ENCODE measurements around the gene ZBTB22.
A peak's percentile ranks its signal among the peaks of the same experiment; 100 is the strongest.

The ZBTB22 gene

DNA sequence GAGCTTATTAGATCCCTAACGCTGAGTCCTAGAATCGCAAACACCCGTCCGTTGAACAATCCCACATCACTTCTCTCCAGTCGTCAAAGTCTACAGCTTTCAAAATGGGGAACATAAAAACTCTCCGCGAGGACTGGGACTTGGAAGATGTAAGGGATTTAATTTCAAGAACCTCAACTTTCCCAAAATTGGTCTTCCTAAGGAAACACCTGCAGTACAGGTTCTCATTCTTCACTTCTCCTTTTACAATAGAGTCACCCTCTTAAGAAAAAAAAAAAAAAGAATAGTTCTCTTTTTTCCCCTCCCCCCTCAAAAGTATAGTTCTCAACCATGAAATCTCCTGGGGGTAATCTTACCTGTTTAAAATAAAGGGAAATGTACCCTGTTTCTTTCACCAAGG, 6.6 kb upstream of the ZBTB22 start:
- Histone ChIP-seq H3K9me3 (no peaks in the 10 kb centered on the region), H3K36me3 (peaks cover 24% of the 10 kb centered on the region), H3K4me3 (ENCODE audit: low read depth, low read length) (peak overlapping the region; percentile 86), H3K27me3 (no peaks in the 10 kb centered on the region), H3K4me1 (no peaks in the 10 kb centered on the region)
- TF ChIP-seq, protein P1, sequence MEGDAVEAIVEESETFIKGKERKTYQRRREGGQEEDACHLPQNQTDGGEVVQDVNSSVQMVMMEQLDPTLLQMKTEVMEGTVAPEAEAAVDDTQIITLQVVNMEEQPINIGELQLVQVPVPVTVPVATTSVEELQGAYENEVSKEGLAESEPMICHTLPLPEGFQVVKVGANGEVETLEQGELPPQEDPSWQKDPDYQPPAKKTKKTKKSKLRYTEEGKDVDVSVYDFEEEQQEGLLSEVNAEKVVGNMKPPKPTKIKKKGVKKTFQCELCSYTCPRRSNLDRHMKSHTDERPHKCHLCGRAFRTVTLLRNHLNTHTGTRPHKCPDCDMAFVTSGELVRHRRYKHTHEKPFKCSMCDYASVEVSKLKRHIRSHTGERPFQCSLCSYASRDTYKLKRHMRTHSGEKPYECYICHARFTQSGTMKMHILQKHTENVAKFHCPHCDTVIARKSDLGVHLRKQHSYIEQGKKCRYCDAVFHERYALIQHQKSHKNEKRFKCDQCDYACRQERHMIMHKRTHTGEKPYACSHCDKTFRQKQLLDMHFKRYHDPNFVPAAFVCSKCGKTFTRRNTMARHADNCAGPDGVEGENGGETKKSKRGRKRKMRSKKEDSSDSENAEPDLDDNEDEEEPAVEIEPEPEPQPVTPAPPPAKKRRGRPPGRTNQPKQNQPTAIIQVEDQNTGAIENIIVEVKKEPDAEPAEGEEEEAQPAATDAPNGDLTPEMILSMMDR (IDR thresholded peaks at IDR 0.05; ENCODE audit: low read depth, low read length) = no peak
- no peak for DNase-seq

DNA sequence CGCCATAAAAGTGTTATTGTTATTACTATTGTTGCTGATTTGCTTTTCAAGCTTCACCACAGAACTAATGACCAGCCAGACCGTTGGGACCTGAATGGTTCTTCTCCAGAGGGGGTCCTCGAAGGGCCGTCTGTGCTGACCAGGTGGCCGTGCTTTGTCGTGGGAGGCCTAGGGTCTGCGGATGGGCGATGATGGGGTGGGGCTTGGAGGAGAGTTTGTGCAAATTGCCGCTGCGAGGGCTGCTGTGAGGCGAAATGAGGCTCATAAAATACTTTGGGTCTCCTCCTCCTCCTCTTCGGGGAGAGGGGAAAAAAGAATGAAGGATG, 6.0 kb upstream of the ZBTB22 start:
- H3K27me3 ChIP-seq = no peaks in the 10 kb centered on the region
- no peak for DNase-seq
- H3K9me3 ChIP-seq = no peaks in the 10 kb centered on the region
- peak overlapping the region; percentile 86 for H3K4me3 ChIP-seq (ENCODE audit: low read depth, low read length)
- no peaks in the 10 kb centered on the region for H3K4me1 ChIP-seq
- TF ChIP-seq, protein P1 (IDR thresholded peaks at IDR 0.05; ENCODE audit: low read depth, low read length) = no peak
- H3K36me3 ChIP-seq = peaks cover 29% of the 10 kb centered on the region

DNA sequence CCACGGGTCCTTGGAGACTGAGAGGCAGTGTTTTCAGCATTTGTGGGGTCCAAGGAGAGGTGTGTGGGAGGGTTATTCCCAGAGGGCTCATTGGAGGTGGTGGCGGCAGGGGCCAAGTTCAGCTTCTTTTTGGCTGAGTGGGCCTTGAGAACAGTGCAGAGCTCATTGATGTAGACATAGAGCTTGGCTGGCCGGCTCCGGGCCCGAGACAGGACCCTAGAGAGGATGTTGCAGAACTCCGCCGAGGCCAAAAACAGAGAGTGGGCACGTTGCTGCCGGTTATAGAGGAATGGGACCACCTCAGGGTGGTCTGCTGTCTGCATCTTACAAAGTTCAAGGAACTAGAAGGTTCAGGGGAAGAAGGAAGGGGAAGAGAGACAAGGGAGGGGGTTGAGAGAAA, 3.7 kb upstream of the ZBTB22 start:
- H3K36me3 ChIP-seq = peaks cover 30% of the 10 kb centered on the region
- no peaks in the 10 kb centered on the region for H3K27me3 ChIP-seq
- no peak for DNase-seq
- no peak overlapping the region for H3K4me3 ChIP-seq (ENCODE audit: low read depth, low read length)
- H3K4me1 ChIP-seq = no peaks in the 10 kb centered on the region
- TF ChIP-seq, protein P1 (IDR thresholded peaks at IDR 0.05; ENCODE audit: low read depth, low read length) = no peak
- no peaks in the 10 kb centered on the region for H3K9me3 ChIP-seq

DNA sequence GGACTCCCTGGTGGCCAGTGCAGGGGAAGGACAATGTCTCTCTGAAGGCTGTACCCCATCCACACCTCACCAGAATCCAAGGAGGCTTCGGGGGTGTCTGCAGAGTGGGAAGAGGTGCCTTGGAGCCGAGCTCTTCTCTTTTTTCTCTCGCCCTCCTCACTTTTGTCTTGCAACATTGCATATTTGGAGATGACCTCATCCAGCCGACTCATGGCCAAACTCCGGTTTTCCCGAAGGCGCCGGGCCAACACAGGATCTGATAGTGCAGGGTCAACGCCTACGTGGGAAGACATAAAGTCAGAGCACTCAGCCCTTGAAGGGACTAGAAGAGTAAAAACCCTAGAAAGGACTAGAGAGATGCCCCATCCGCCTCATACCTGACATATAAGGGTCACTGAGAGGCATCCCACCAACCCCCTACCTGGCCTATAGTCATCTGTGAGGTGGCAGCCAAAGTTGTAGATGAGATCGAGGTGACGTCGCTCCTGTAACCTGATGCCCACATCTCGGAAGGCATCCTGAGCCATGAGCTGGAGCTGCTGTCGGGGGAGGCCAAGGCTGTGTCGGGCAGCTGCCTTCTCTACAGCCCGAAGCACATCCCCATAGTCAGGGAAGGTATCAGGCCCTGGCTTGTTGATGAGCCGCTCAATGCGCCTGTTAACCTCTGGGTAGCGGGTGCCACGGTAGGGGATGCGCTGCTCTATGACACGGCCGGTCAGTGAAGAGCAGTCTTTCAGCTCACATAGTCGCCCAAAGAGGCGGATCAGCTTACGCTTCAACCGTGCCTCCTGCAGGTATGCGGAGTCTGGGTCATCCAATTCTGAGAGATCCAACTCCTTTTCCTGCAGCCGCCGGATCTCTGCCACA, 3.0 kb upstream of the ZBTB22 start:
- H3K36me3 ChIP-seq = peaks cover 30% of the 10 kb centered on the region
- no peak for DNase-seq
- no peaks in the 10 kb centered on the region for H3K9me3 ChIP-seq
- H3K4me1 ChIP-seq = no peaks in the 10 kb centered on the region
- H3K27me3 ChIP-seq = no peaks in the 10 kb centered on the region
- TF ChIP-seq, protein P1 (IDR thresholded peaks at IDR 0.05; ENCODE audit: low read depth, low read length) = no peak
- H3K4me3 ChIP-seq (ENCODE audit: low read depth, low read length) = no peak overlapping the region

DNA sequence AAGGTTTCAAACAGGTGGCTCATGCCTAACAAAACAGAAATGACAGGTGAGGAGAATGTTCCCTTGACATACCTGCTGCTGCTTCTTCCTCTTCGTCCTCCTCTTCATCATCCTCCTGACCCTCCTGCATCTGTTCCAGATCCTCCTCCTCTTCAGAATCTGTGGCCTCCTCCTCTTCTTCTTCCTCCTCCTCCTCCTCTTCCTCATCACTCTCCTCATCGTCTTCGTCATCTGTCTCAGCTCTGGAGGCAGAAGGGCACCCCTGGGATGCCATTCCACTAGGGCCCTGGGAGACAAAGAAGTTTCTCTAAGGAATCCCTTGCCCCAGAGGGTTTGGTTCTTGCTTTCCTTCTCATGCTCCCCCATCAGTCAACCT, 2.4 kb upstream of the ZBTB22 start:
- Histone ChIP-seq H3K9me3 (no peaks in the 10 kb centered on the region), H3K4me1 (no peaks in the 10 kb centered on the region), H3K27me3 (no peaks in the 10 kb centered on the region), H3K4me3 (ENCODE audit: low read depth, low read length) (no peak overlapping the region), H3K36me3 (peaks cover 30% of the 10 kb centered on the region)
- no peak for DNase-seq
- TF ChIP-seq, protein P1 (IDR thresholded peaks at IDR 0.05; ENCODE audit: low read depth, low read length) = no peak

DNA sequence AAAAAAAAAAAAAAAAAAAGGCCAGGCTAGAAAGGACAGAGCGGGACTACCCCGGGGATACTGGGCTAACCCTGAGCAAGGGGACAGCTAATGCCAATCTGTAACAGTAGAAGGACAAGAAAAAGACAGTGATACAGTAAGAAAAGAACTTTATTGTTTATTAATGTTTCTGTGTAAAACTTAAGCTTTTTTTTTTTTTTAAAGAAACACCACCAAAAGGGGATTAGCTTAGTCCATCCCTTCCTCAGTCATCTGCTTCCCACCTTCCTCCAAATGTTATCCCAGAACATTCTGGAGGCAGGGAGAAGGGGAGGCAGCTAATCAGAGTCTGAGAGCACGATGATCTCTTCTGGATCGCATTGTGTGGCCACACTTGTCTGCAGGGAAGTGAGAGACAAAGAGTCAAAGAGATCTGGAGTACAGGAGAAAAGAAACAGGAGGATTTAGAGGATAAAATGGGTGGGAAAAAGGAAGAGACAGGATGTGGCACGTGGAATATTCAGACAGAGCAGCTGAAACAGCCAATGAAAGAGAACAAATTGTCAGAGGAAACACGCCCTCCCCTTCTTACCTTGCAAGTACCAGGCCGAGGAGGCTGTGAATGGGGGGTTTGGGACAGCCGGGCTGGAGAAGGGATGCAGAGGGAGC, 1.0 kb upstream of the ZBTB22 start:
- Histone ChIP-seq H3K4me1 (peaks cover 3% of the 10 kb centered on the region; the same call in 1 of the 2 replicates), H3K9me3 (no peaks in the 10 kb centered on the region), H3K4me3 (ENCODE audit: low read depth, low read length) (peak overlapping the region; percentile 69), H3K36me3 (peaks cover 30% of the 10 kb centered on the region), H3K27me3 (no peaks in the 10 kb centered on the region)
- no peak for DNase-seq
- TF ChIP-seq, protein P1 (IDR thresholded peaks at IDR 0.05; ENCODE audit: low read depth, low read length) = no peak
